ENCODE measurements around the gene ZNF492.
"Not testable (repeated sequence)": the region's sequence is repeated elsewhere in the genome, so short reads cannot be mapped to it uniquely, and the experiment has no call there.

ZNF492 gene

DNA sequence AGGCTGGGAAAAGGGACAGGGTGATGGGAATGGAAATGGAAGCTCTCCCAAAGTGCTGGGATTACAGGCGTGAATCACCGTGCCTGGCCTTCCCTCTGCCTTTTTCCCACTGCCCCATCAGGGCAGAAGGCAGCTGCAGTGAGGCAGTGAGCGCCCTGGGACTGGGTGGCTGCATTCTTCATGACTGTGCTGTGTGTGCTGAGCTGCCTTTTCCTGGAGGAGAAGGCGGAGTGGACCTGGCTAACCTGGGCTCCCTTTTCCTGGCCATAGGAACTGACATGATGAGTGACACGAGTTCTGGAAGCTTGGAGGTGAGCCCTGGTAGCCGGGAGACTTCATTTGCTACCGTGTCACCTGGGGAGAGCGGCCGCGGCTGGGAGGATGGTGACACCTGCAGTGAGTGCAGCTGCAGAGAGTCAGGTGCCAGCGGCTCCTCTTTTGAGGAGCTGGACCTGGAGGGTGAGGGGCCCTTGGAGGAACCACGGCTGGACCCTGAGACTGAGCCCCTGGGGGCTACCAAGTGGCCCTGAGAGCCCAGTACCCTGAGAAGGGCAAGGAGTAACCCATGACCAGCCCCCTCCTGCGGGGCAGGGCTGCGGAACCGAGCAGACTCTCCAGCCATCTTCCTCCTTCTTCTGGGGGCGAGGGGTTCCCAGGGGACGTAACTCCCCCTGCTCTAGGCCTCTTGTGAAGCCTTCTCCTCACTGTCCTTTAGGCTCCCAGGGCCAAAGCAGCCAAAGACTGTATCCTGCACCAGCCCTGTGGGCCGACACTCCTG lies 26.3 kb upstream of the ZNF492 start:
- no peaks in the 10 kb centered on the region for H3K36me3 Mint-ChIP-seq (ENCODE audit: low read depth)
- H3K4me3 Mint-ChIP-seq, result no peak overlapping the region
- H3K9me3 Mint-ChIP-seq, result peaks cover 94% of the 10 kb centered on the region
- no peak overlapping the region for H3K27ac Mint-ChIP-seq
- intact Hi-C loops (cut with micrococcal nuclease), result no loop called here
- H3K27me3 Mint-ChIP-seq, result no peaks in the 10 kb centered on the region
- no peaks in the 10 kb centered on the region for H3K4me1 Mint-ChIP-seq (ENCODE audit: low read depth)

DNA sequence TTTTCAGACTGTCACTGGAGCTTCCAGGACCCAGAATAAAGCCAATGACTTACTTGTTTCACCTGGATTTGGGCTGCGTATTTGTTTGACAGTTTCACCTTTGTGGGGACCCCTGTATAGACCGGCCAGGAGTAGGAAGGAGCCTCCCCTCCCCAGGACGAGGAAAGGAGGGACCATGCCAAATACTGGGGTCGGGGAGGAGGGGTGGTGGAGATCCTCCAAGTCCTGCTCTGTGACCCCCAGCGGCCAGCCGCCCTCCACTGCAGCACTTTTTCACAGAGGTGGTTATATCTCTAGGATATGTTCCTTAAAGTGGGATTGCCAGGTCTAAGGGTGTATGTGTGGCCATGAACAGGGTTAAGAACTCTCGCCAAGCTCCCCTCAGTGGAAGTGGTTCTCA lies 25.7 kb upstream of the ZNF492 start:
- Mint-ChIP-seq H3K4me1 (ENCODE audit: low read depth) (no peaks in the 10 kb centered on the region), H3K27me3 (no peaks in the 10 kb centered on the region), H3K36me3 (ENCODE audit: low read depth) (no peaks in the 10 kb centered on the region), H3K27ac (no peak overlapping the region), H3K4me3 (no peak overlapping the region), H3K9me3 (peaks cover 96% of the 10 kb centered on the region)
- intact Hi-C loops (cut with micrococcal nuclease), result no loop called here

DNA sequence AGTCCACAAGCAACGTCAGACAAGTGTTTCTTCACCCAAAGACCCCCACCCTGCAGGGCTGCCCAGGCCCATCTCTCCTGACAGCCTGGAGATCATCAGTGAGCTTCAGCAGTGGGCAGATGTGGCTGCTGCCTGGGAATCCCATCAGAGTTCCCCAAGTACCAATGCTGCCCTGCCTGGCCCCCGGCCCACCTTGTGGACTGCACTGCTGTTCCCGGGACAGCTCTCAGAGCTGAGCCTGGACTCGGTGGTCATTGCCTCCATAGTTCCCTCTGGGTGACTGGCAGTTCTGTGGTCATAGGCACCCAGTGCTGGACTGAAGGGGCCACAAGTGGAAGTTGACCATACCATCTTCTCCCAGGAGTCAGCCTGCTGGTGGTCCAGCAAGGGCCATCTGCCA lies 24.5 kb upstream of the ZNF492 start:
- H3K4me3 Mint-ChIP-seq, result no peak overlapping the region
- H3K27me3 Mint-ChIP-seq, result no peaks in the 10 kb centered on the region
- intact Hi-C loops (cut with micrococcal nuclease), result no loop called here
- H3K27ac Mint-ChIP-seq, result no peak overlapping the region
- H3K4me1 Mint-ChIP-seq (ENCODE audit: low read depth), result no peaks in the 10 kb centered on the region
- no peaks in the 10 kb centered on the region for H3K36me3 Mint-ChIP-seq (ENCODE audit: low read depth)
- peaks cover 96% of the 10 kb centered on the region for H3K9me3 Mint-ChIP-seq

DNA sequence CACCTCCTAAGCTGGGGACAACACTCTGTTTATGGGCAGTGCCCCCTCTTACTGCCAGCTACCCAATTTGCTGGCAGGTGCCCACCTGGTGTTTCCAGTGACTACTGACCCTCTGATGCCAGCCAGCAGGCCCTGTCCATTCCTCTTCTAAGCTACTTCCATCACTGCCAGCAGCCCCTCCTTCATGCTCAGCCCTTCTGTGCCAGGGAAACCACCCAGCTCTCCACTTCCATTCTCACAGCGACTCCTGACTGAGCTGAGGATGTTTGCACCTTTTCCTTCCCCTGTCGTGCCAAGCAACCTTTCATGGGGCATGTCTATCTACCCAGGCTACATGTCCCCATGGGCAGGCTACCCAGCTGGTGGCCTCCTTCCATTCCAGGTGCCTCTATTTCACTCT lies 24.0 kb upstream of the ZNF492 start:
- Mint-ChIP-seq H3K36me3 (ENCODE audit: low read depth) (no peaks in the 10 kb centered on the region), H3K27me3 (no peaks in the 10 kb centered on the region), H3K27ac (no peak overlapping the region), H3K4me1 (ENCODE audit: low read depth) (no peaks in the 10 kb centered on the region), H3K4me3 (no peak overlapping the region), H3K9me3 (peaks cover 96% of the 10 kb centered on the region)
- intact Hi-C loops (cut with micrococcal nuclease), result no loop called here

DNA sequence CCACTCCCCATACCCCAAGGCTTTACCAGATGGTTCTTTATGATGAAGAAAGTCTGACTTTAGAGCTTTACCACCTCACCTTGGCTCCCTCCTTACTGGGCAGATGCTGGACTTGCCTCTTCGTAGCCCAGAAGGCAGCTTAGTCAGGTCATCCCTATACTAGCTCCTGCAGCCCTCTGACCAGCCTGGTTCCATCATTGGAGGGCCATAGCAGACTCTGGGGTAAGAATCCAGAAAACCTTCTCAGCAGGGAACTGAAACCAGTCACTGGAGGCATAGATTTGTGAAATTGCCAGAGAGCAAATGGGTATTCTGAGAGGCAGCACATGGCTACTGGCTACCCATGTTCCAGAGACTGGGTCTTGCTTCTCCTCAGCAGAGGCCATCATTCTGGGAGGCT lies 21.8 kb upstream of the ZNF492 start:
- Mint-ChIP-seq H3K36me3 (ENCODE audit: low read depth) (no peaks in the 10 kb centered on the region), H3K4me1 (ENCODE audit: low read depth) (no peaks in the 10 kb centered on the region), H3K27me3 (no peaks in the 10 kb centered on the region), H3K27ac (no peak overlapping the region), H3K4me3 (no peak overlapping the region), H3K9me3 (peaks cover 96% of the 10 kb centered on the region)
- intact Hi-C loops (cut with micrococcal nuclease), result no loop called here

DNA sequence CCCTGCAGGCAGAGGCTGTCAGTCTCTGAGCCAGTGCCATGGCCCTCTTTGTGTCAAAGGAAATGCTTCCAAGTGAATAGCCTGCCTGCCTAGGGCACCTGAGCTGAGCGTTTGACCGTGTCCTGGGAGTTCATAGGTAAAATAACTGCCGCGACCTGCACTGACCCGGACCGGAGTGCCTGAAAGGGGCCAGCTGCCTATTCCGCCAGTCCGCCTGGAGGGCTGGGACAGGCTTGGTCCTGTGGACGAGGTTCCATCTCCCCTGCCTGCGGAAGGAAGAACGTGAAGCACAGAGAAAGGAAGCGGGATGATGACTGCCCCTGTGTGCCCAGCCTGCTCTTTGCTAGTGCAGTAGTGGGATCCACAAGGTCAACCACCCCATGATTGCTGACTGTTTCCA lies 17.5 kb upstream of the ZNF492 start:
- intact Hi-C loops (cut with micrococcal nuclease), result no loop called here
- peaks cover 2% of the 10 kb centered on the region for H3K27me3 Mint-ChIP-seq

DNA sequence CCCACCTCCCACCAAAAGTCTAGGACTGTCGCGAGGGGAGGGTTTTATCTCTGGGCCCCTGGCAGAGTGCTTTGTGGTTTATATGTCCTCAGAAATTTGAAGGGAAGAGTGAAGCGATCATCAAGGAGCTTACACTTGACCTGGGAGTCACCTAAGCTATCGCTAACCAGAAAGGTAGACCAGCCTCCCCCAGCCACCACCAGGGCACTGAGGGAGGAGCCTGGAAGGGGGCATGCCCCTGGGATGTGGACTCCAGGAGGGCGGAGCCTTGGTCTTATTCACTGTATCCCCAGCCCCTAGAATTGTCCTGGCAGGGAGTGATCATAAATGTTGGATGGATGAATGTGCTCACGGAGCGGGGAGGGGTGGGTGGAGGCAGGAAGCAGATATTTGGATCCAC lies 16.9 kb upstream of the ZNF492 start:
- H3K4me1 Mint-ChIP-seq (ENCODE audit: low read depth); H3K27ac Mint-ChIP-seq; H3K4me3 Mint-ChIP-seq; H3K36me3 Mint-ChIP-seq (ENCODE audit: low read depth); intact Hi-C loops (cut with micrococcal nuclease); H3K27me3 Mint-ChIP-seq: not testable (repeated sequence)
- H3K9me3 Mint-ChIP-seq, result peaks cover 81% of the 10 kb centered on the region

More for the DNA sequence above, 17.5 kb upstream of the ZNF492 start:
- no peak overlapping the region for H3K4me3 Mint-ChIP-seq
- no peak overlapping the region for H3K27ac Mint-ChIP-seq
- peaks cover 86% of the 10 kb centered on the region for H3K9me3 Mint-ChIP-seq
- H3K4me1 Mint-ChIP-seq (ENCODE audit: low read depth), result no peaks in the 10 kb centered on the region
- H3K36me3 Mint-ChIP-seq (ENCODE audit: low read depth), result no peaks in the 10 kb centered on the region

DNA sequence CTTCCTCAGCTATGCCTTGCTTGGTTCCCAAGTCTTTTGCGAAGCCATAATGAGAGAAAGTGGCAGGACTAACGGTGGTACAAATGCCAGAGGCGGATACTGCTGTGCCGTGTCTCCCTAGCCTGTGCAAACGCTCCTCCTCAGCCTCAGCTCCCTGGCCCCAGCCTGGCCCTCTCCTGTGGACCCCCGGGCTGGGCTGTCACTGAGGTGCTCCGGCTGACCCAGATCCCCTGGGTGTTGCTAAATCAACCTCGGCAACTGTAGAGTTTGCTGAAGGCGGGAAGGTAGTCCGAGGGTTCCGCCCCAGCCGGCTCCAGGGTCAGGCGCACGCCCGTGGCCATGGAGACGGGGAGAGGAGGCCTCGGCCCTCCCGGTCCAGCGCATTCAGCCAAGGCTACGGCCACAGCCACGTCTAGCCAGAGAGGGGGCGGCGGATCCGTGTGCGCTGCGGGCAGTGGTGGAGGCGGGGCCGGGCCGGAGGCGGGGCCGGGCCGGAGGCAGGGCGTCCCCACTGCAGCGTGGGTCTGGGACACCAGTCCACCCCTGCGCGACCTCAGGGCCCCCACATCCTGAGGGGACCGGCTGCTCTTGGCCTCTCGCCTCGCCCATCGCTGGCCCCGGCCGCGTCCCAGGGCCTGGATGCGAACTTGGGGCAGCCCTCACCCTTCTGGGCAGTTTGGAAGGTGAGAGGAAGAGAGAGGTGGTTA lies 16.4 kb upstream of the ZNF492 start:
- peaks cover 77% of the 10 kb centered on the region for H3K9me3 Mint-ChIP-seq
- intact Hi-C loops (cut with micrococcal nuclease), result no loop called here

DNA sequence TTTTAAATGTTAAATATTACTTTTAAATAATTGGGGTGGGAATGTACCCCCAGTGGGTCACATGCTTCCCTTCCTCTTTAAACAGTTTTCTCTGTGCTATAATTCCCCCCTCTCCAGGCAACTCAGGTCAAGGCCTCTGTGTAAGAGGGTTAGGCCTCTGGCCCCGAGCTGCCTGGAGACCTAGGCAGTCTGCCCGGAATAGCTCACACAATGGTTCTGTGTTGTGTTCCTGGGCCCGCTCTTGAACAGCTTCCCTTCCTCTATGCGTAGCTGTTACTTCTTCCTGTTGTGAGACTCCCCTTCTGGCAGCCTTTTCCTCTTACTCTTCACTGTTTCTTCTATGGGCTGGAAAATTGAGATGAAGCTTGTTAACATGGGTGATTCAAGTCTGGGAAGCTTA lies 14.8 kb upstream of the ZNF492 start:
- intact Hi-C loops (cut with micrococcal nuclease), result no loop called here
- no peaks in the 10 kb centered on the region for H3K4me1 Mint-ChIP-seq (ENCODE audit: low read depth)
- no peak overlapping the region for H3K4me3 Mint-ChIP-seq
- H3K27ac Mint-ChIP-seq, result no peak overlapping the region
- peaks cover 70% of the 10 kb centered on the region for H3K9me3 Mint-ChIP-seq
- no peaks in the 10 kb centered on the region for H3K36me3 Mint-ChIP-seq (ENCODE audit: low read depth)
- H3K27me3 Mint-ChIP-seq, result peaks cover 22% of the 10 kb centered on the region

More for the DNA sequence above, 16.4 kb upstream of the ZNF492 start:
- Mint-ChIP-seq H3K27ac (no peak overlapping the region), H3K36me3 (ENCODE audit: low read depth) (no peaks in the 10 kb centered on the region), H3K4me1 (ENCODE audit: low read depth) (no peaks in the 10 kb centered on the region), H3K4me3 (no peak overlapping the region), H3K27me3 (peaks cover 11% of the 10 kb centered on the region)

DNA sequence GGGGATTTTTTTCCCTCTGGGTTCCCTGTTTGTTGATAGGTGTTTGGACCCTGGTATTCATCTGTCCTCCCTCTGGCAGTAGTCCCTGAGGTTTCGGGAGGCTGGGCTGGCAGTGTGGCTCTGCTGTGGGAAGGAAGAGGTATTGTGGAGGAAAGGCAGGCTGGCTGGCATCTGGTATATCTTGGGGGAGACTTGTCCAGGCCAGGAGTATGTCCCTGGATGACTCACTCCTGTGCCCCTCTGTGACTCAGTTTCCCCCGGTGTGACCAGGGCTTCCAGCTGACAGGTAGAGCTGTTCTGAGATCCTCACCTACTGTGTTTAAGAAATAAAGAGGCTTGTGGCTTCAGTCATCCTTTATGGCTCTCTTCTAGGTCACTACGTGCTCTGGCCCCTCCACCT lies 14.2 kb upstream of the ZNF492 start:
- H3K4me1 Mint-ChIP-seq (ENCODE audit: low read depth), result no peaks in the 10 kb centered on the region
- no peak overlapping the region for H3K27ac Mint-ChIP-seq
- H3K27me3 Mint-ChIP-seq, result peaks cover 23% of the 10 kb centered on the region
- H3K4me3 Mint-ChIP-seq, result no peak overlapping the region
- no peaks in the 10 kb centered on the region for H3K36me3 Mint-ChIP-seq (ENCODE audit: low read depth)
- intact Hi-C loops (cut with micrococcal nuclease), result no loop called here
- peaks cover 69% of the 10 kb centered on the region for H3K9me3 Mint-ChIP-seq

DNA sequence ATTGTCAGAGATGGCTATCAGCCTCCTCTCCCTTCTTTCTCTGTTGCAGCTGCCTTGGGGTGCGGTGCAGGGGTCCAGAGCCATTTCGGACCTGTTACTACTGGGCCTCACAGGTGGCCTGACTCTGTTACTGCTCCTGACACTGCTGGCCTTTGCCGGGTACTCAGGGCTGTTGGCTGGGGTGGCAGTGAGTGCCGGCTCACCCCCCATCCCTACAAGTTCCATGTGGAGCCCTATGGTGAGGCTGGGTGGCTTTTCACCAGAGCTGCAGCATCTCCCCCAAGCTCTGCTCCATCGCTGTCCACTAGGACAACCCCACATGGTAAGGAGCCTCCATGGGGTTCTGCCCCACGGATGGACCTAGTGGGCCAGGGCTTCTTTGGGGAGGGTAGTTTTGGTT lies 13.7 kb upstream of the ZNF492 start:
- Mint-ChIP-seq H3K4me3 (no peak overlapping the region), H3K27ac (no peak overlapping the region), H3K27me3 (peaks cover 23% of the 10 kb centered on the region), H3K36me3 (ENCODE audit: low read depth) (no peaks in the 10 kb centered on the region), H3K4me1 (ENCODE audit: low read depth) (no peaks in the 10 kb centered on the region), H3K9me3 (peaks cover 69% of the 10 kb centered on the region)
- intact Hi-C loops (cut with micrococcal nuclease), result no loop called here

DNA sequence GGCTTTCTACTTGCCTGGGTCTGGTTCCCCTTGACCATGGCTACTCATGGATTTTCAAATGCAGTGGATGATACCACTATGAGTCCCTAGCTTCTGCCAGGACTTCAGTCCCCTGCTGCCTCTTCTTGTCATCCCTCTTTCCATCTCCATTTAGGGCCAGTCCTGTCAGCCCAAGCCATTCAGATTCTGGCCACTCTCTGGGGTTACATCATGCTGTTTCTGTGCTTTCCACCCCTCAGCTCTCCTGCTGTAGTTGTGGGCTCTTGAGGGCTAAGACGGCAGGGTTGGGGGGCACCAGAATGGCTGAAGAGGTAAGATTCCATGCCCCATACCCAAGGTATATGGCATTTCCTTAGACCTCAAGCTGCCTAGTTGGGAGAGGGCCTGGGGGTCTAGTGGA lies 13.2 kb upstream of the ZNF492 start:
- intact Hi-C loops (cut with micrococcal nuclease), result no loop called here
- Mint-ChIP-seq H3K36me3 (ENCODE audit: low read depth) (no peaks in the 10 kb centered on the region), H3K4me3 (no peak overlapping the region), H3K9me3 (peaks cover 69% of the 10 kb centered on the region), H3K27me3 (peaks cover 23% of the 10 kb centered on the region), H3K27ac (no peak overlapping the region), H3K4me1 (ENCODE audit: low read depth) (no peaks in the 10 kb centered on the region)

DNA sequence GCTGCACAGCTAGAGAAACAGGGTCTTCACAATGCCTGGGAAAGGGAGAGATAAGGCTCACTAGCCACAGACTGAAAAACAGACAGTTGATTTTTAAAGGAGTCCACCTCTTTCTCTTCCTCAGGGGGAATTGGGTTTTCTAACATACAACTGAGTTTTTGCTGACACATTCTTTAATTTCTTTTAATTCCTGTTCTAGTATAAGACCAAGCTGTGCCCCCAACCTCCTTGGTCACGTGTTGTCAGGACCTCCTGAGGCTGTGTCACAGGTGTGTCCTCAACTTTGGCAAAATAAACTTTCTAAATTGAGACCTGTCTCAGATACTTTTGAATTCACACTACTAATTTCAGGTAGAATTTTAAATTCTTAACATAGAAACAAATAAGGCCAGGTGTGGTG lies 12.1 kb upstream of the ZNF492 start:
- Mint-ChIP-seq H3K9me3 (peaks cover 69% of the 10 kb centered on the region), H3K27ac (no peak overlapping the region), H3K4me1 (ENCODE audit: low read depth) (no peaks in the 10 kb centered on the region), H3K4me3 (no peak overlapping the region), H3K36me3 (ENCODE audit: low read depth) (no peaks in the 10 kb centered on the region), H3K27me3 (peaks cover 23% of the 10 kb centered on the region)
- intact Hi-C loops (cut with micrococcal nuclease), result no loop called here

DNA sequence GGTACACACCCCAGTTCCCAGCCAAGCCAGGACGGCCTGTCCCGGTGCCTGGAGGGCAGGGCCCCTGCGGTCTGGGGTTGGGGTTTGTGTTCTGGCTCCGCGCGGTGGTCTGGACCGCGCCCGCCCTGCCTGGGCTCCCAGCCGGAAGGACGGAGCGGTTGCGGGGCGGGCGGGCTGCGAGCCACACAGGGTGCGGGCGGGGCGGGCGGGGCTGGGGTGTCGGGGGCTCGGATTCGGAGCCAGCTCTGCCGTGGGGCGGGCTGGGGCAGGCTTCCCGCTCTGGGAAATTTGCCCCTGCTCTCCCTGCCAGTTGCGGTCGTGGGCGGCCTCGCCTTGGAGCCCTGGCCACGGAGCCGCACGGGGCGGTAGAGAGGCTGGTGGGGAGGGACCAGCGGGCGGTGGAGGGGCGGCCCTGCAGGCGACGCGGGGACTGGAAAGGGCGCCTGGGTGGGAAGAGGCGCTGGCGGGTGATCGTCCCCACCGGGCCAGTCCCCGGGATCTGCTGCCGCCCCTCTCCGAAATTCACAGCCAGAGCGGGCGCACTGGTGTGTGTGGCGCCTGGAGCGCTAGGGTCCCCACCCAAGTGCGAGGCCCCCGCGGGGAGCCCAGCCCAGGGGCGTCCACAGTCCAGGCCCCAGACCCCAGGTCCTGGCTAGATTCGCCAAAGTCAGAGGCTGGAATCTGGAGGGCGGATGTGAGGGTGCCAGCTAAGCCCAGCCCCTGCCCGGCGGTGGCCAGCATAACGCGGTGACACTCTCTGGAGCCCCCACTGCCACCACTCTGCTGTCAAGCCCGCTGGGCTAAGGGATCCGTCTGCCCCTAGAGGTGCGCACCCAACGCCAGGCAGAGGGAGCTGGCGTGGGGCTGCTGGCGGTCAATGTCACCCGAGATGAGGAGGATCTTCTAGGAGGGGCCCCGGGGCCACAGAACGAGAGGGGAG lies 11.0 kb upstream of the ZNF492 start:
- Mint-ChIP-seq H3K27ac (no peak overlapping the region), H3K4me1 (ENCODE audit: low read depth) (no peaks in the 10 kb centered on the region), H3K36me3 (ENCODE audit: low read depth) (no peaks in the 10 kb centered on the region), H3K9me3 (peaks cover 73% of the 10 kb centered on the region), H3K4me3 (no peak overlapping the region), H3K27me3 (peaks cover 23% of the 10 kb centered on the region)
- intact Hi-C loops (cut with micrococcal nuclease), result no loop called here

Data from dendritic cell treated with granulocyte-macrophage colony-stimulating factor and Interleukin-4, amounts not matched to agents 40 ng/mL and 50 ng/mL, for 4 days (primary cell).